ENCODE results near the gene RAB11FIP4. TPM values are rescaled to one million over a fixed set of nuclear protein-coding genes. Genes with fewer than 3 reads are reported as not detected.
"Not testable (repeated sequence)": the region's sequence is repeated elsewhere in the genome, so short reads cannot be mapped to it uniquely, and the experiment has no call there.

Gene RAB11FIP4
- total RNA-seq, 1 donor from 2014 or later: 21.2 TPM

DNA sequence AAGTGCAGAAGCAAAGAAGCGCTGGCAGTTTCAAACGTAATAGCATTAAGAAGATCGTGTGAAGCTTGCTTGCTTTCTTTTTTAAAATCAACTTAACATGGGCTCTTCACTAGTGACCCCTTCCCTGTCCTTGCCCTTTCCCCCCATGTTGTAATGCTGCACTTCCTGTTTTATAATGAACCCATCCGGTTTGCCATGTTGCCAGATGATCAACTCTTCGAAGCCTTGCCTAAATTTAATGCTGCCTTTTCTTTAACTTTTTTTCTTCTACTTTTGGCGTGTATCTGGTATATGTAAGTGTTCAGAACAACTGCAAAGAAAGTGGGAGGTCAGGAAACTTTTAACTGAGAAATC, 17.4 kb upstream of the RAB11FIP4 start:
- TF ChIP-seq, protein P1, sequence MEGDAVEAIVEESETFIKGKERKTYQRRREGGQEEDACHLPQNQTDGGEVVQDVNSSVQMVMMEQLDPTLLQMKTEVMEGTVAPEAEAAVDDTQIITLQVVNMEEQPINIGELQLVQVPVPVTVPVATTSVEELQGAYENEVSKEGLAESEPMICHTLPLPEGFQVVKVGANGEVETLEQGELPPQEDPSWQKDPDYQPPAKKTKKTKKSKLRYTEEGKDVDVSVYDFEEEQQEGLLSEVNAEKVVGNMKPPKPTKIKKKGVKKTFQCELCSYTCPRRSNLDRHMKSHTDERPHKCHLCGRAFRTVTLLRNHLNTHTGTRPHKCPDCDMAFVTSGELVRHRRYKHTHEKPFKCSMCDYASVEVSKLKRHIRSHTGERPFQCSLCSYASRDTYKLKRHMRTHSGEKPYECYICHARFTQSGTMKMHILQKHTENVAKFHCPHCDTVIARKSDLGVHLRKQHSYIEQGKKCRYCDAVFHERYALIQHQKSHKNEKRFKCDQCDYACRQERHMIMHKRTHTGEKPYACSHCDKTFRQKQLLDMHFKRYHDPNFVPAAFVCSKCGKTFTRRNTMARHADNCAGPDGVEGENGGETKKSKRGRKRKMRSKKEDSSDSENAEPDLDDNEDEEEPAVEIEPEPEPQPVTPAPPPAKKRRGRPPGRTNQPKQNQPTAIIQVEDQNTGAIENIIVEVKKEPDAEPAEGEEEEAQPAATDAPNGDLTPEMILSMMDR (IDR thresholded peaks at IDR 0.05; ENCODE audit: unreplicated experiment): no peak
- Mint-ChIP-seq H3K27me3 (ENCODE audit: low read depth) (no peaks in the 10 kb centered on the region), H3K36me3 (peaks cover 15% of the 10 kb centered on the region)

DNA sequence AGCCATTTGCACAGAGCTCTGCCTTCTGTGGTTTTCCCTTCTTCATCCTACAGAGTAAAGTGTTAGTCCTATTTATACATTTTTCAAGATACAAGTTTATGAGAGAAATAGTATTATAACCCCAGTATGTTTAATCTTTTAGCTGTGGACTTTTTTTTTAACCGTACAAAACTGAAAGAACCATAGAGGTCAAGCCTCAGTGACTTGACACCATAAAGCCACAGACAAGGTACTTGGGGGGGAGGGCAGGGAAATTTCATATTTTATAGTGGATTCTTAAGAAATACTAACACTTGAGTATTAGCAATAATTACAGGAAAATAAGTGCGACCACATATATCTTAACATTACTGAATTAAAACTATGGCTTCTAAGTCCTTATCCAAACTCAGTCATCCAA, 17.0 kb upstream of the RAB11FIP4 start:
- peaks cover 15% of the 10 kb centered on the region for H3K36me3 Mint-ChIP-seq
- TF ChIP-seq, protein P1 (IDR thresholded peaks at IDR 0.05; ENCODE audit: unreplicated experiment): no peak
- H3K4me1 Mint-ChIP-seq: peaks cover 15% of the 10 kb centered on the region
- H3K9me3 Mint-ChIP-seq: no peaks in the 10 kb centered on the region
- no peak overlapping the region for H3K27ac Mint-ChIP-seq
- H3K4me3 Mint-ChIP-seq: no peak overlapping the region
- DNase-seq (ENCODE audit: low spot score in 2 of 2, unreplicated experiment in 2 of 2): no peak
- H3K27me3 Mint-ChIP-seq (ENCODE audit: low read depth): no peaks in the 10 kb centered on the region

More for the DNA sequence above, 17.4 kb upstream of the RAB11FIP4 start:
- H3K4me3 Mint-ChIP-seq: no peak overlapping the region
- no peak overlapping the region for H3K27ac Mint-ChIP-seq
- H3K9me3 Mint-ChIP-seq: no peaks in the 10 kb centered on the region
- H3K4me1 Mint-ChIP-seq: peaks cover 18% of the 10 kb centered on the region
- DNase-seq (ENCODE audit: low spot score in 2 of 2, unreplicated experiment in 2 of 2): no peak

DNA sequence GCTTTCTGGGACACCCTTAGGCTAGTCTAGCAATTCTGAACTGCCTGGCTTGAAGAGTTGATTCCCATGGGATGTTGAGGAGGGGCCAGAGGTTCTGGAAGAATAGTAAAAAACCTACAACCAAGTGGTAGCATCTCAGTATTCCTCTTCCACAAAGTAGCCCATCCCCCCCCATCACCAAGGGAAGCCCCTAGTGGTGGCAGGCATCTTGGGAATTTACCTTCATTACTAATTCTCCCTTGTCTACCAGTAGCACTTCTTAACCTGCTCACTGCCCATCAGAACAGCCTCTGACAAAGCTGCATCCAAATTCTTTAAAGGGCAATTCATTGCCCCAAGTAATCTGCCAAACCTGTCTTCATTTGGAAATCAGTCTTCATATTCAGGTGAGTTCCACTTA, 12.8 kb upstream of the RAB11FIP4 start:
- no peak overlapping the region for H3K27ac Mint-ChIP-seq
- no peak for DNase-seq (ENCODE audit: low spot score in 2 of 2, unreplicated experiment in 2 of 2)
- no peaks in the 10 kb centered on the region for H3K4me1 Mint-ChIP-seq
- TF ChIP-seq, protein P1 (IDR thresholded peaks at IDR 0.05; ENCODE audit: unreplicated experiment): no peak
- no peaks in the 10 kb centered on the region for H3K9me3 Mint-ChIP-seq
- no peak overlapping the region for H3K4me3 Mint-ChIP-seq
- H3K36me3 Mint-ChIP-seq: peaks cover 18% of the 10 kb centered on the region
- H3K27me3 Mint-ChIP-seq (ENCODE audit: low read depth): no peaks in the 10 kb centered on the region

DNA sequence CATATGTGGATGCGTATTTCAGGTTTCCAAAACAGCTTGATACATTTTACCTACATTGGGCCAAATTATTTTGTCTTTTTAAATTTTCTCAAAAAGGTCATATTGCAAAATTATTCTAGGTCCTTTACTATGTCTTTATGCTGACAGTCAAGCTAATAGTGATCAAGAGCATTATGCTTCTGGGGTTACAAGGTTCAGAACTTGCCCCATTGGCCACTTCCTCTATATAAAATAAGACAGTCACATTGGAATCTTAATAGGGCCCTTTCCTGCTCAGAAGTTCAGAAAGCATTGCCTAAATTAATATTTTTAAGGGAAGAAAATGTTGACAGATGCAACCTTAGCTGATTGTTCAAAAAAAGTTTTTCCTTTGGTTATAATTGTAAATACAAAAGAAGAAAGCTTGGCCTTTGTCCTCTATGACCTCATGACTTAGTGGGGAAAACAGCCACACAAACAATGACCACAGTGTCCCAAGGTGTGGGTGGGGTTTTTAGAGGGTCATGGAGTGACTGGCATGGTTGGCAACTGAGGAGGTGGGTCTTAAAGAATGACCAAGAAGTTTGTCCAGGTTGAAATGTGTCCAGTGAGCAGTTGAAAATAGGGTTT, 11.8 kb upstream of the RAB11FIP4 start:
- no peaks in the 10 kb centered on the region for H3K9me3 Mint-ChIP-seq
- no peak for DNase-seq (ENCODE audit: low spot score in 2 of 2, unreplicated experiment in 2 of 2)
- H3K4me1 Mint-ChIP-seq: no peaks in the 10 kb centered on the region
- no peak overlapping the region for H3K4me3 Mint-ChIP-seq
- H3K27me3 Mint-ChIP-seq (ENCODE audit: low read depth): no peaks in the 10 kb centered on the region
- TF ChIP-seq, protein P1 (IDR thresholded peaks at IDR 0.05; ENCODE audit: unreplicated experiment): no peak
- H3K27ac Mint-ChIP-seq: no peak overlapping the region
- peaks cover 14% of the 10 kb centered on the region for H3K36me3 Mint-ChIP-seq

DNA sequence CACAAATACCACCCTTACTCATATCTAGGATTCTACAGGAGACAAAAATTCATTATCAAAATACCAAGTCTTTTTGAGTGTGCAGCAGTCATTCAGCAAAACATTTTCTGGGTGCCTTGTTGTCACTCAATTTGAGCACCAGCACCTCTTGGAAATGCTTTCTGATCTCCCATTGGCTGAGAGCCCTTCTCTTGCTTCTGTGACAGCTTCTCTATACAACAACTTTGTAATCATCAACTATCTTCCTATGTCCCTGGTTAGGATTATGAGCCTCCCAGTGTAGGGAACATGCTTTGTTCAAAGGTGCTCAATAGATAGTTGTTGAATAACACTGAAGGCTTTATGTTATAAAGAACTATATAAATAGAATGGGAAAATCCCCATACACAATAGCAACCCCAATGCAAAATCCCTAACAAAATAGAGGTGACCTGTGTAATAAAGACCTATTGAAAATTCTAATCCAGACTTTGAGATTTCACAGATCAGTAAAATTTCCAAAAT, 10.3 kb upstream of the RAB11FIP4 start:
- TF ChIP-seq, protein P1 (IDR thresholded peaks at IDR 0.05; ENCODE audit: unreplicated experiment): no peak
- Mint-ChIP-seq H3K36me3 (peaks cover 12% of the 10 kb centered on the region), H3K27ac (no peak overlapping the region), H3K27me3 (ENCODE audit: low read depth) (no peaks in the 10 kb centered on the region), H3K4me1 (no peaks in the 10 kb centered on the region), H3K9me3 (no peaks in the 10 kb centered on the region), H3K4me3 (no peak overlapping the region)
- DNase-seq (ENCODE audit: low spot score in 2 of 2, unreplicated experiment in 2 of 2): no peak

DNA sequence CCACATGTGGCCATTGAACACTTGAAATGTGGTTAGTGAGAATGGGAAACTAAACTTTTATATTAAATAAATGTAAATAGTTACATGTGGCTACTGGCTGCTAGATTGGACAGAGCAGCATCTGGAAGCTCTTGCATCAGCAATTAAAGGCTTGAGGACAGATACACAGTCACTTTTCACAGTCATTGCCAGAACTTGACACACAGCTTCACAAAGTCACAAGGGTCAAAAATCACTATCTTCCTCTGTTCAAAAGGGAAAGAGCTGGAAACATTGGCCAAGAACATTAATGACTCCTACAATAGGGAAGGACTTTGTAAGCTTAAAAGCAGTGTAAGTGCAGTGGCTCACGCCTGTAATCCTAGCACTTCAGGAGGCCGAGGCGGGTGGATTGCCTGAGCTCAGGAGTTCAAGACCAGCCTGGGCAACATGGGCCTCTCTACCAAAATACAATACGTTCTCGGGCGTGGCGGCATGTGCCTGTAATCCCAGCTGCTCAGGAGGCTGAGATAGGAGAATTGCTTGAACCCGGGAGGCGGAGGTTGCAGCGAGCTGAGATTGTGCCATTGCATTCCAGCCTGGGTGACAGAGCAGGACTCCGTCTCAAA, 8.7 kb upstream of the RAB11FIP4 start:
- DNase-seq (ENCODE audit: low spot score in 2 of 2, unreplicated experiment in 2 of 2); H3K27me3 Mint-ChIP-seq (ENCODE audit: low read depth); H3K36me3 Mint-ChIP-seq; H3K4me1 Mint-ChIP-seq; H3K27ac Mint-ChIP-seq; H3K4me3 Mint-ChIP-seq; H3K9me3 Mint-ChIP-seq: not testable (repeated sequence)

DNA sequence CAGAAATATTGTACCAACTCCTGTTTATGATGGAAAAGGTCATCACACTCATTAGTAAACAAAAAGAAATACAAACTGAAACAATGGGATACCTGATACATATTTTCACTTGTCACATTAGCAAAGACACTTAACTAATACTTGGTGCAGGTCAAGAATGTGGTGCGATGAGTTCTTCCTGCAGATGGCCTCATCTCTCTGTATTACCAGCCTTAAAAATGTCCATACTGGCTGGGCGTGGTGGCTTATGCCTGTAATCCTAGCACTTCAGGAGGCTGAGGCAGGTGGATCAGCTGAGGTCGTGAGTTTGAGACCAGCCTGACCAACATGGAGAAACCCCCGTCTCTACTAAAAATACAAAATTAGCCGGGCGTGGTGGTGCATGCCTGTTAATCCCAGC, 8.0 kb upstream of the RAB11FIP4 start:
- not testable (repeated sequence) for H3K9me3 Mint-ChIP-seq; H3K27ac Mint-ChIP-seq; DNase-seq (ENCODE audit: low spot score in 2 of 2, unreplicated experiment in 2 of 2); H3K27me3 Mint-ChIP-seq (ENCODE audit: low read depth); H3K4me3 Mint-ChIP-seq; H3K4me1 Mint-ChIP-seq; H3K36me3 Mint-ChIP-seq
